Fibroblast of mammary gland (primary cell): ENCODE results near the gene TEAD1.
A peak's percentile ranks its signal among the peaks of the same experiment; 100 is the strongest.

Source experiments
- DNase-seq: peaks from one replicate; pipeline ENCODE4 v3.0.0-alpha.2; 2010; ENCODE audit warnings: low read depth
- H3K4me3 ChIP-seq: 2 replicates; pipeline ENCODE4 v1.5.1; 2011; ENCODE audit warnings: low read depth, mild to moderate bottlenecking, low read length, moderate library complexity; ENCODE audit not compliant: control insufficient read depth
- TF ChIP-seq, protein P1 (sequence below): conservative IDR thresholded peaks from 2 replicates; pipeline ENCODE4 v1.5.1; 2011; ENCODE audit warnings: low read depth, low read length, inconsistent platforms; ENCODE audit not compliant: control insufficient read depth, insufficient read depth

The TEAD1 gene

GRCh38 chr11:12973528-12974181 is 299.4 kb downstream of the TEAD1 start:
- H3K4me3 ChIP-seq, result no peak overlapping the region
- DNase-seq, result no peak
- TF ChIP-seq, protein P1, sequence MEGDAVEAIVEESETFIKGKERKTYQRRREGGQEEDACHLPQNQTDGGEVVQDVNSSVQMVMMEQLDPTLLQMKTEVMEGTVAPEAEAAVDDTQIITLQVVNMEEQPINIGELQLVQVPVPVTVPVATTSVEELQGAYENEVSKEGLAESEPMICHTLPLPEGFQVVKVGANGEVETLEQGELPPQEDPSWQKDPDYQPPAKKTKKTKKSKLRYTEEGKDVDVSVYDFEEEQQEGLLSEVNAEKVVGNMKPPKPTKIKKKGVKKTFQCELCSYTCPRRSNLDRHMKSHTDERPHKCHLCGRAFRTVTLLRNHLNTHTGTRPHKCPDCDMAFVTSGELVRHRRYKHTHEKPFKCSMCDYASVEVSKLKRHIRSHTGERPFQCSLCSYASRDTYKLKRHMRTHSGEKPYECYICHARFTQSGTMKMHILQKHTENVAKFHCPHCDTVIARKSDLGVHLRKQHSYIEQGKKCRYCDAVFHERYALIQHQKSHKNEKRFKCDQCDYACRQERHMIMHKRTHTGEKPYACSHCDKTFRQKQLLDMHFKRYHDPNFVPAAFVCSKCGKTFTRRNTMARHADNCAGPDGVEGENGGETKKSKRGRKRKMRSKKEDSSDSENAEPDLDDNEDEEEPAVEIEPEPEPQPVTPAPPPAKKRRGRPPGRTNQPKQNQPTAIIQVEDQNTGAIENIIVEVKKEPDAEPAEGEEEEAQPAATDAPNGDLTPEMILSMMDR, result no peak

DNA sequence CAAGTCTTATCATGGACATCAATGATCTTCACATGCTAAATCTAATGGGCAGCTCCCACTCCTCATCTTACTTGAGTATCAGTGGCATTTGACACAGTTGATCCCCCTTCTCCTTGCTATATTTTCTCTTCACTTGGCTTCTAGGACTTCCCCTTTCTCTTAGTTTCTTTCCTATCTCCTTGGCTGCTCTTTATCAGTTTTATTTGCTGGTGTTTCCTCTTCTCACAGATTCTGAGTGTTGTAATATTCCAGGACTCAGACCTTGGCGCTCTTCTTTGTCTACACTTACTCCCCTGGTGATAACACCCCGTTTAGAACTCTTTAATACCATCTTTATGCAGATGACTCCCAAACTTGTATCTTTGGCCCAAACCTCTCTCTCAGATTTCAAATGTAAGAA is 301.0 kb downstream of the TEAD1 start:
- DNase-seq, result no peak
- H3K4me3 ChIP-seq, result no peak overlapping the region
- TF ChIP-seq, protein P1, result no peak

DNA sequence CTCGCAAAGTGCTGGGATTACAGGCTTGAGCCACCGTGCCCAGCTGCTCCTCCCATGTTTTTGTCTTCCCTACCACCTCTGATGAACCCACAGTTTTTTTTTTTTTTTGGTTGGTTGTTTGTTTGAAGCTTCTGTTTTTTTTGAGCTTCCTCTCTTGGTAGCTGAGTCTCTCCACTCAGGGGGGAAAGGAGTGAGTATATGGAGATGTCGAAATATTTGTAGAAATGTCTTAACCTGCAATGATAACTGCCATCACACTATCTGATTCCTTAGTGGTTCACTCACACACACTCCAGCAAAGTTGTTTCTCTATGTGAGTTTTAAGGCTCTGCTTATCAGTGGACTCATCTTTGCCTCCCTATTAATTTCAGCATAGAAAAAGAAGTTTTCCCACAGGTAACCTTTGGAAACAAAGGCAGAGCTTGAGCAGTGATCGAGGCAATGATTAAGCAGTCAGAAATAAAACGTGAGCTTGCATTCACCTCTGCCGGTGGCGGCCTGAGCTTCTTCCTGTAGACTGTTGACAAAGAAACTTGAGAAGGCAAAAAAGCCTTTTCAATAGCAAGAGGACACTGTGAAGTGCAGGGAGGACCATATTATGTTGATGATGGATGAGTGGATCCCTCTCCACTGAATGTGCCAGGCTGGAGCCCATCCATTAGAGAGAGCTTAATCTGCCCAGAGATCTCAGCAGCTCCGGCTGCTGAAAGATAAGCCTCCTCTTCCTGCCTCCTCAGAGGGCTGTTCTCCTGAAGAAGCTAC is 305.9 kb downstream of the TEAD1 start:
- DNase-seq, result no peak
- no peak overlapping the region for H3K4me3 ChIP-seq
- TF ChIP-seq, protein P1, result no peak

- TF ChIP-seq, protein P1, result no peak
- H3K4me3 ChIP-seq, result no peak overlapping the region
- DNase-seq, result peak; percentile 18
Observed at GRCh38 chr11:12981676-12982522, 307.7 kb downstream of the TEAD1 start.

DNA sequence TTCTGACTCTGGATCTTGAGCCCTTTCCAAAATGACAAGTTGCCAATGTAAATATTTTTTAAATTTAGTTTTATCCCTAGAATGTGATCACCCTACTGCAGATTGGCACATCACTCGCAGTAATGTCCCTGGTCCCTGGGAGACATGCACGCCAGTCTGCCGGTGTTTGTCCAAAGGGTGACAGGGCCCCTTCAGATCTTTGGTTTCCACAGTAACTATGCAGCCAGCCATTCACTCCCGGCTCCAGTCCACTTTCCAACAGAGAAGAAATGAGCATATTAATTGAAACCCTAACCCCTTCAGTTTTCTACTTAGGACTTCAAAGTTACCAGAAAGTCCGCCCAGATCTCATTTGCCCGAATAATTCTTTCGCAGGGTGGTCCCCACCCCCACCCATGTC is 309.1 kb downstream of the TEAD1 start:
- no peak for DNase-seq
- H3K4me3 ChIP-seq, result no peak overlapping the region
- TF ChIP-seq, protein P1, result no peak

DNA sequence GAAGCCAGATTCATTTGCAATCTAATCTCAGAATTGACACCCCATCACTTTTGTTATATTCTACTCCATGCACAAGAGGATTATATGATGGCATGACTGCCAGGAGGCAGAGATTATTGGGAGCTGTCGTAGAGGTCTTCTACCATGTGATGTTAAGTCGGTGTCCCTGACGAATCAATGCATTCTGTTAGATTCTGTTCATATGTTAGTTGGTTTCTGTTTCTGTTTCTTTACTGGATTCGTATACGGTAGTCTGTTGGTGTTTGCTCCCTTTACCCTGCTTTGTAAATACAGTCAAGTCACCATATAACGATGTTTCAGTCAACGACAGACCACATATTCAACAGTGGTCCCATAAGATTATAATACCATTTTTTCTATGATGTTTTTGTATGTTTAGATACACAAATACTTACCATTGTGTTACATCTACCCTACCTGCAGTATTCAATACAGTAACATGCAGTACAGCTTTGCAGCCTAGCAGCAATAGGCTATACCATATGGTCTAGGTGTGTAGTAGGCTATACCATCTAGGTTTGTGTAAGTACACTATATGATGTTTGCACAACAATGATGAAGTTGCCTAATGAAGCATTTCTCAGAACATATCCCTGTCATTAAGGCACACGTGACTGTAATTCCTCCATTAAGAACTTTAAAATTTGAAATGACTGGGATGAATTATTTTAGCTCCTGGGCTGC is 312.1 kb downstream of the TEAD1 start:
- TF ChIP-seq, protein P1, result no peak
- H3K4me3 ChIP-seq, result no peak overlapping the region
- DNase-seq, result no peak
